Immature natural killer cell (primary cell): ENCODE measurements around the gene PCP4L1. TPM values are rescaled to one million over a fixed set of nuclear protein-coding genes. Genes with fewer than 3 reads are reported as not detected.
A peak's percentile ranks its signal among the peaks of the same experiment; 100 is the strongest.
"Not testable (repeated sequence)": the region's sequence is repeated elsewhere in the genome, so short reads cannot be mapped to it uniquely, and the experiment has no call there.

Experiments used
- DNase-seq, 3 donors: peaks; one replicate each; pipeline ENCODE4 v3.0.0; 2022; ENCODE audit warnings: mixed read lengths in 1 of 3
- H3K27ac Mint-ChIP-seq, 6 donors: one replicate each; pipeline ENCODE4 v1.8.0; 2020; ENCODE audit warnings: mixed read lengths in 6 of 6, mild to moderate bottlenecking in 5 of 6, inconsistent platforms in 4 of 6, moderate library complexity in 3 of 6
- H3K27me3 Mint-ChIP-seq, 3 donors: one replicate each; pipeline ENCODE4 v1.8.0; 2020 to 2021; ENCODE audit warnings: low read depth in 3 of 3, mild to moderate bottlenecking in 3 of 3, mixed read lengths in 3 of 3, moderate library complexity in 3 of 3, inconsistent platforms in 1 of 3
- H3K36me3 Mint-ChIP-seq, 3 donors: one replicate each; pipeline ENCODE4 v1.8.0; 2020; ENCODE audit warnings: mixed read lengths in 3 of 3, inconsistent platforms in 2 of 3, mild to moderate bottlenecking in 2 of 3
- H3K4me1 Mint-ChIP-seq, 2 donors: one replicate each; pipeline ENCODE4 v1.8.0; 2020; ENCODE audit warnings: inconsistent platforms in 2 of 2, mild to moderate bottlenecking in 2 of 2, mixed read lengths in 2 of 2, moderate library complexity in 1 of 2
- H3K4me3 Mint-ChIP-seq, 5 donors: one replicate each; pipeline ENCODE4 v1.8.0; 2020; ENCODE audit warnings: mild to moderate bottlenecking in 5 of 5, mixed read lengths in 5 of 5, inconsistent platforms in 3 of 5, moderate library complexity in 3 of 5
- H3K9me3 Mint-ChIP-seq, 6 donors: one replicate each; pipeline ENCODE4 v1.8.0; 2020; ENCODE audit warnings: mild to moderate bottlenecking in 6 of 6, mixed read lengths in 6 of 6, inconsistent platforms in 4 of 6, moderate library complexity in 3 of 6
- polyA plus RNA-seq, 3 donors: library from polyadenylated mRNA; unstranded; fragments of 300-500 nt; fragmentation: Illumina TruSeq; gene quantifications; one replicate each; pipeline ENCODE4 v1.2.3, GENCODE V29; 2021

The PCP4L1 gene
- polyA plus RNA-seq, 3 donors from 2014 or later: not detected

DNA sequence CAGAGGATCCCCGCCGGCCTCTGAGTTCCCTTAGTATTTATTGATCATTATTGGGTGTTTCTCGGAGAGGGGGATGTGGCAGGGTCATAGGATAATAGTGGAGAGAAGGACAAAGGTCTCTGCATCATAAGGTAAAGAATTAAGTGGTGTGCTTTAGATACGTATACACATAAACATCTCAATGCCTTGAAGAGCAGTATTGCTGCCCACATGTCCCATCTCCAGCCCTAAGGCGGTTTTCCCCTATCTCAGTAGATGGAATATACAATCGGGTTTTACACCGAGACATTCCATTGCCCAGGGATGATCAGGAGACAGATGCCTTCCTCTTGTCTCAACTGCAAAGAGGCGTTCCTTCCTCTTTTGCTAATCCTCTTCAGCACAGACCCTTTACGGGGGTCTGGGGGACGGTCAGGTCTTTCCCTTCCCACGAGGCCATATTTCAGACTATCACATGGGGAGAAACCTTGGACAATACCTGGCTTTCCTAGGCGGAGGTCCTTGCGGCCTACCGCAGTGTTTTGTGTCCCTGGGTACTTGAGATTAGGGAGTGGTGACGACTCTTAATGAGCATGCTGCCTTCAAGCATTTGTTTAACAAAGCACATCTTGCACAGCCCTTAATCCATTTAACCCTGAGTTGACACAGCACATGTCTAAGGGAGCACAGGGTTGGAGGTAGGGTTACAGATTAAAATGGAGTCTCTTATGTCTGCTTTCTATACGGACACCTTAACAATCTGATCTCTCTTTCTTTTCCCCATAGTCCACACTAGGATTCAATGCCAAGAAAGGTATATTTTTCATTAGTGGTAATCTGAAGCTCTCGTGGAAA is 57.5 kb downstream of the PCP4L1 start:
- Mint-ChIP-seq H3K4me3 (peak overlapping the region in 3 of 5 donors; percentile 51 to 99 (median 99)), H3K27ac (peak overlapping the region; percentile 99 to 100 (median 99)), H3K4me1 (peaks cover 22 to 34% of the 10 kb centered on the region in 2 donors)
- DNase-seq, H3K27me3 Mint-ChIP-seq, H3K9me3 Mint-ChIP-seq, H3K36me3 Mint-ChIP-seq: not testable (repeated sequence)

DNA sequence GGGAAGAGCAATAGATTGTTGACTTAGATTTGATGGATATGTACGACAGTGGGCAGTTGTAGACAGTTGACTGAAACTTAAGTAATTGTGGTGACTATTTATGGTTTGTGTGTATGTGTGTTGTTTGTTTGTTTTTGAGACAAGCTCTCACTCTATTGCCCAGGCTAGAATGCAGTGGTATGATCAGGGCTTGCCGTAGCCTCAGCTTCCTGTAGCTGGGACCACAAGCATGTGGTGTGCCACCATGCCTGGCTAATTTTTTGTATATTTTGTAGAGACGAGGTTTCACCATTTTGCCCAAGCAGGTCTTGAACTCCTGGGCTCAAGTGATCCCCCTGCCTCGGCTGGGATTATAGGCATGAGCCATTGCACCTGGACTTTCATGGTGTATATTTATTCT is 65.5 kb downstream of the PCP4L1 start:
- no peaks in the 10 kb centered on the region for H3K9me3 Mint-ChIP-seq
- peaks cover 3 to 25% (median 9%) of the 10 kb centered on the region in 3 donors for H3K36me3 Mint-ChIP-seq
- H3K27ac Mint-ChIP-seq: peak overlapping the region; percentile 74 to 91 (median 81)
- H3K27me3 Mint-ChIP-seq: peaks cover 0 to 1% (median 0%) of the 10 kb centered on the region in 3 donors
- DNase-seq: peak; percentile 57 to 72 (median 69)
- peaks cover 11 to 14% of the 10 kb centered on the region in 2 donors for H3K4me1 Mint-ChIP-seq
- H3K4me3 Mint-ChIP-seq: peak overlapping the region; percentile 57 to 78 (median 64)

DNA sequence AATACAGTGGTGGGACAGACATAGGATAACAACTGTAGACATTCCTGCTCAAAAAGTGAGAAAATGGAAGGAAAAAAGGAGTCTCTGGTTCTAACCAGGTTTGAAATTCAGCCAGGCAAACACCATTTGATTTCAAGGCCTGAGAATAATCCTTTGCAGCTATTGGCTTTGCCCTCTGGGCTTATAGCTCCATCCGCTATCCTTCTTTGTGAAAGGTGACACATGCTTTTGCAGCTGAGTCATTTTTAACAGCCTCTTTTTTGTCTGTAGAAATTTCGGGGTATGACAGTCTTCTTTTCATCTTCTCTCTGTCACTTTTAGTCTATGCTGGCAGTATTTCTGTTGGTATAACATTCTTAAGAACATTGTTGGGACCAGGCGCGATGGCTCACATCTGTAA is 71.8 kb downstream of the PCP4L1 start:
- Mint-ChIP-seq H3K9me3 (no peaks in the 10 kb centered on the region), H3K4me3 (no peak overlapping the region), H3K27me3 (no peaks in the 10 kb centered on the region), H3K4me1 (no peaks in the 10 kb centered on the region), H3K27ac (peak overlapping the region in 1 of 6 donors; percentile 38), H3K36me3 (peaks cover 24 to 52% (median 31%) of the 10 kb centered on the region in 3 donors)
- DNase-seq: no peak

DNA sequence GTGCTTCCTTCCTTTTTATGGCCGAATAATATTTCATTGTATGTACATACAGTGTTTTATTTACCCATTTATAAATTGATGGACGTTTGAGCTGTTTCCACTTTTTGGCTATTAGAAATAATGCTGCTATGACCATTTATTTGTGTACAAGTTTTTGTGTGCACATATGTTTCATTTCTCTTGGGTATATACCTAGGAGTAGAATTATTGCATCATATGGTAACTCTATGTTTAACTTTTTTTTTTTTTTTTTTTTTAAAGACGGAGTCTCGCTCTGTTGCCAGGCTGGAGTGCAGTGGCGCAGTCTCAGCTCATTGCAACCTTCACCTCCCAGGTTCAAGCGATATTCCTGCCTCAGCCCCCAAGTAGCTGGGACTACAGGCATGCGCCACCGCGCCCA is 74.6 kb downstream of the PCP4L1 start:
- no peak overlapping the region for H3K4me3 Mint-ChIP-seq
- no peaks in the 10 kb centered on the region for H3K4me1 Mint-ChIP-seq
- H3K27ac Mint-ChIP-seq: no peak overlapping the region
- peaks cover 19 to 55% (median 33%) of the 10 kb centered on the region in 3 donors for H3K36me3 Mint-ChIP-seq
- no peaks in the 10 kb centered on the region for H3K9me3 Mint-ChIP-seq
- H3K27me3 Mint-ChIP-seq: no peaks in the 10 kb centered on the region
- DNase-seq: no peak

Other genes starting within 250 kb of the PCP4L1 start
- 10 to 100 TPM; 11.5 to 53.2 (median 27.7) TPM for gene F11R, start 237.6 kb upstream of the PCP4L1 start, polyA plus RNA-seq
- 100 to 1,000 TPM; 229 to 385 (median 349) TPM for gene TSTD1, start 219.8 kb upstream of the PCP4L1 start, polyA plus RNA-seq
- 10 to 100 TPM in 1 of 3 donors, 1 to 10 TPM in 1, not detected in 1; 7.9 to 12.2 TPM for gene USF1, start 212.8 kb upstream of the PCP4L1 start, polyA plus RNA-seq
- 100 to 1,000 TPM in 2 of 3 donors, 10 to 100 TPM in 1; 98.0 to 265 (median 103) TPM for gene ARHGAP30, start 188.9 kb upstream of the PCP4L1 start, polyA plus RNA-seq
- gene NECTIN4, start 169.2 kb upstream of the PCP4L1 start, polyA plus RNA-seq: not detected
- gene KLHDC9, start 160.4 kb upstream of the PCP4L1 start, polyA plus RNA-seq: under 1 TPM in 1 of 3 donors, not detected in 2; 0.59 TPM
- gene PFDN2, start 140.7 kb upstream of the PCP4L1 start, polyA plus RNA-seq: 10 to 100 TPM; 63.4 to 84.4 (median 83.0) TPM
- 10 to 100 TPM; 17.3 to 21.9 (median 18.2) TPM for gene NIT1, start 140.6 kb upstream of the PCP4L1 start, polyA plus RNA-seq
- gene DEDD, start 126.1 kb upstream of the PCP4L1 start, polyA plus RNA-seq: 10 to 100 TPM; 27.5 to 43.8 (median 42.2) TPM
- gene UFC1, start 104.8 kb upstream of the PCP4L1 start, polyA plus RNA-seq: 100 to 1,000 TPM; 174 to 219 (median 186) TPM
- 10 to 100 TPM in 2 of 3 donors, 1 to 10 TPM in 1; 9.0 to 25.5 (median 14.7) TPM for gene USP21, start 99.2 kb upstream of the PCP4L1 start, polyA plus RNA-seq
- gene PPOX, start 92.3 kb upstream of the PCP4L1 start, polyA plus RNA-seq: 10 to 100 TPM; 18.2 to 30.1 (median 21.9) TPM
- gene B4GALT3, start 81.2 kb upstream of the PCP4L1 start, polyA plus RNA-seq: 10 to 100 TPM; 38.7 to 68.0 (median 49.6) TPM
- gene ADAMTS4, start 59.7 kb upstream of the PCP4L1 start, polyA plus RNA-seq: under 1 TPM in 2 of 3 donors, not detected in 1; 0.10 to 0.29 TPM
- gene NDUFS2, start 56.4 kb upstream of the PCP4L1 start, polyA plus RNA-seq: 100 to 1,000 TPM in 1 of 3 donors, 10 to 100 TPM in 2; 59.6 to 117 (median 99.1) TPM
- 1,000 to 10,000 TPM; 1,827 to 3,702 (median 3,300) TPM for gene FCER1G, start 43.5 kb upstream of the PCP4L1 start, polyA plus RNA-seq
- not detected for gene APOA2, start 35.1 kb upstream of the PCP4L1 start, polyA plus RNA-seq
- gene TOMM40L, start 32.7 kb upstream of the PCP4L1 start, polyA plus RNA-seq: 10 to 100 TPM in 2 of 3 donors, 1 to 10 TPM in 1; 7.9 to 11.3 (median 11.1) TPM
- not detected for gene NR1I3, start 20.5 kb upstream of the PCP4L1 start, polyA plus RNA-seq
- not detected for gene MPZ, start 51.2 kb downstream of the PCP4L1 start, polyA plus RNA-seq
- 100 to 1,000 TPM; 260 to 415 (median 324) TPM for gene SDHC, start 55.6 kb downstream of the PCP4L1 start, polyA plus RNA-seq
- gene CFAP126, start 109.1 kb downstream of the PCP4L1 start, polyA plus RNA-seq: not detected
- 1 to 10 TPM in 2 of 3 donors, under 1 TPM in 1; 0.71 to 5.2 (median 2.1) TPM for gene FCGR2A, start 246.7 kb downstream of the PCP4L1 start, polyA plus RNA-seq